ENCODE results near the gene BMPER. TPM values are rescaled to one million over a fixed set of nuclear protein-coding genes. Genes with fewer than 3 reads are reported as not detected.

The BMPER gene
- total RNA-seq, 4 donors from 2014 or later, result 3.1 to 6.1 (median 3.9) TPM

- TF ChIP-seq CTCF (IDR thresholded peaks at IDR 0.05; ENCODE audit: low read depth), result no peak
These were observed 233.7 kb downstream of the BMPER start for GRCh38 chr7:34139086-34139485.

GRCh38 chr7:34140066-34140465, 234.7 kb downstream of the BMPER start:
- no peak for TF ChIP-seq CTCF (IDR thresholded peaks at IDR 0.05; ENCODE audit: low read depth)

- TF ChIP-seq CTCF (IDR thresholded peaks at IDR 0.05; ENCODE audit: low read depth), result no peak
These were observed 238.1 kb downstream of the BMPER start for GRCh38 chr7:34143402-34143801.

DNA sequence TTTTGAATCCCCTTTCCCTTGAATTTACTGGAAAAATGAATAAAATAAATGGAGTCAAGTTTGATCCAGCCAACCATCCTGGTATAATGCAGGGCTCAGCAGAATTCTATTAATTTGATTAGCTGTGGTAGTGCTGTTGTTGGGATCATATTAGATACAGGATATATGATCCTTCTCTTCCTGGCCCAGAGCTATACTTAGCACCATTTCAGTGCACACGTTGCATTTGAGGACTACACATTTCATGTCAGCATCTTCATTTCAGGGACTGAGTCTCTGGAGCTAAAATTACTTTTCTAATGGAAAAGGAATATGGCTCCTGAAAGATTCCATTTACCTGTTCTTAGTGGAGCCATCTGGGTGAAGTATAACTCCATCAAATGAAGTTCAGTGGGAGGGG, 240.3 kb downstream of the BMPER start:
- TF ChIP-seq CTCF (IDR thresholded peaks at IDR 0.05; ENCODE audit: low read depth), result no peak

DNA sequence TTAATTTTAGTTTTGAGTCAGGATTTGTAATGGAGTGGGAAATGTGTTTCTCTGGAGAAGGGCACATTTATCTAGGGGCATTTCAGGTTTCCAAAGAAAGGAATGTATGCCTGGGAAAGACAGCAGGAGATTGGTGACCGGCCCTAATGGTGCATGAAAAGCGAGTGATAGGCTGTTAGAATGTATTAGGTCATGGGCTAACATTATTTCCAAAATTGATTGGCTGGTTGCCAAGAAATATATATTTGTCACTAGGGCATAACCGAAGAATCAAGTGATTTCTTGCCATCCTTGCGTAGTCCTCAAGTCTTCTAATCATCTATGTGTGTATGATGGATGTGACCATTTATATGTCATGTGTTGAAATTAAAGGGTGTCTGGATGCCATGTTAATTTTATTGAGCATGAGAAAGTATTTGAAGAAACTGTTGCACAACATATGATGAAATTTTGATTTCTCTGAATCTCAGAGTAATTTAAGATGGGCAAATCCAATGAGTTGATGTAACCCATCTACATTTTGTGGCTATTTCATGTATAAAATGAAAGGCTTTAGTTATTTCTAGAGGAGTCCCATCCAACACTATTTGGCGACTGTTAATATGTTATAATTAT, 248.4 kb downstream of the BMPER start:
- TF ChIP-seq CTCF (IDR thresholded peaks at IDR 0.05; ENCODE audit: low read depth), result no peak

- TF ChIP-seq CTCF (IDR thresholded peaks at IDR 0.05; ENCODE audit: low read depth), result no peak
These were observed 250.0 kb downstream of the BMPER start for GRCh38 chr7:34155220-34155908.

GRCh38 chr7:34156336-34156735, 251.0 kb downstream of the BMPER start:
- no peak for TF ChIP-seq CTCF (IDR thresholded peaks at IDR 0.05; ENCODE audit: low read depth)

Data from subcutaneous adipose tissue (tissue), 4 donors.